GM19238 (cell line): Measurements from ENCODE around the gene SND1.

Experiments used
- DNase-seq: peaks from one replicate; pipeline ENCODE4 v3.0.0; 2011; ENCODE audit warnings: low spot score; ENCODE audit not compliant: insufficient read length

SND1 gene

GRCh38 chr7:127862525-127862924 is 210.5 kb downstream of the SND1 start:
- no peak for DNase-seq

GRCh38 chr7:127863082-127863481 is 211.1 kb downstream of the SND1 start:
- DNase-seq: no peak

- DNase-seq: no peak
Observed at GRCh38 chr7:127865466-127865865, 213.5 kb downstream of the SND1 start.

GRCh38 chr7:127870231-127870907 is 218.4 kb downstream of the SND1 start:
- no peak for DNase-seq

- DNase-seq: no peak
Observed at GRCh38 chr7:127871226-127871625, 219.2 kb downstream of the SND1 start.

- DNase-seq: peak; percentile 15
Observed at GRCh38 chr7:127872122-127872521, 220.1 kb downstream of the SND1 start.

GRCh38 chr7:127873151-127873550 is 221.2 kb downstream of the SND1 start:
- DNase-seq: no peak

GRCh38 chr7:127873715-127874636 is 222.0 kb downstream of the SND1 start:
- no peak for DNase-seq

GRCh38 chr7:127874951-127875608 is 223.1 kb downstream of the SND1 start:
- no peak for DNase-seq

GRCh38 chr7:127876393-127876792 is 224.4 kb downstream of the SND1 start:
- no peak for DNase-seq

GRCh38 chr7:127877951-127878350 is 226.0 kb downstream of the SND1 start:
- DNase-seq: no peak

GRCh38 chr7:127878791-127879190 is 226.8 kb downstream of the SND1 start:
- DNase-seq: no peak

GRCh38 chr7:127879436-127879835 is 227.4 kb downstream of the SND1 start:
- DNase-seq: no peak

- DNase-seq: no peak
Observed at GRCh38 chr7:127879942-127880341, 227.9 kb downstream of the SND1 start.

GRCh38 chr7:127880454-127880853 is 228.5 kb downstream of the SND1 start:
- no peak for DNase-seq

GRCh38 chr7:127881564-127881963 is 229.6 kb downstream of the SND1 start:
- no peak for DNase-seq

GRCh38 chr7:127882313-127882920 is 230.4 kb downstream of the SND1 start:
- DNase-seq: no peak

GRCh38 chr7:127884066-127884559 is 232.1 kb downstream of the SND1 start:
- no peak for DNase-seq

GRCh38 chr7:127885222-127885772 is 233.3 kb downstream of the SND1 start:
- no peak for DNase-seq

GRCh38 chr7:127885843-127886242 is 233.8 kb downstream of the SND1 start:
- DNase-seq: no peak

- no peak for DNase-seq
Observed at GRCh38 chr7:127886248-127886647, 234.3 kb downstream of the SND1 start.
